ENCODE measurements around the gene ABLIM3. TPM values are rescaled to one million over a fixed set of nuclear protein-coding genes. Genes with fewer than 3 reads are reported as not detected.

The ABLIM3 gene
- total and polyA plus RNA-seq, 2 experiments from 2014 or later, result 0.19 to 2.2 TPM

GRCh38 chr5:149301049-149301743, 159.9 kb downstream of the ABLIM3 start:
- Mint-ChIP-seq H3K36me3 (ENCODE audit: low read depth) (no peaks in the 10 kb centered on the region), H3K4me3 (no peak overlapping the region), H3K4me1 (peaks cover 5% of the 10 kb centered on the region), H3K27me3 (ENCODE audit: insufficient read depth, low read depth, poor library complexity) (peaks cover 2% of the 10 kb centered on the region), H3K9me3 (no peaks in the 10 kb centered on the region), H3K27ac (no peak overlapping the region)
- H3K27me3 ChIP-seq (ENCODE audit: insufficient read depth), result no peaks in the 10 kb centered on the region
- no peaks in the 10 kb centered on the region for H3F3A ChIP-seq (replicated peaks; ENCODE audit: low read depth)
- DNase-seq (ENCODE audit: low spot score), result no peak
- H3K36me3 ChIP-seq (ENCODE audit: insufficient read depth), result no peaks in the 10 kb centered on the region
- no peaks in the 10 kb centered on the region for H4K20me1 ChIP-seq (replicated peaks; ENCODE audit: insufficient read depth)
- no peaks in the 10 kb centered on the region for H3K4me1 ChIP-seq (ENCODE audit: insufficient read depth)
- no peak overlapping the region for H3K4me3 ChIP-seq
- H3K79me2 ChIP-seq (replicated peaks; ENCODE audit: insufficient read depth), result no peaks in the 10 kb centered on the region
- TF ChIP-seq CTCF (conservative IDR thresholded peaks at IDR 0.05; ENCODE audit: low read depth in 2 of 2) (no peak), ZNF114 (CRISPR knock-in tag; IDR thresholded peaks at IDR 0.05) (no peak), POLR2AphosphoS5 (IDR thresholded peaks at IDR 0.05; ENCODE audit: low read depth) (no peak), EZH2phosphoT487 (IDR thresholded peaks at IDR 0.05; ENCODE audit: unreplicated experiment) (no peak), EZH2 (IDR thresholded peaks at IDR 0.05; ENCODE audit: low read depth, unreplicated experiment) (no peak), ZNF462 (CRISPR knock-in tag; IDR thresholded peaks at IDR 0.05) (no peak), JUNB (IDR thresholded peaks at IDR 0.05; ENCODE audit: unreplicated experiment) (no peak), NANOG (IDR thresholded peaks at IDR 0.05; ENCODE audit: borderline replicate concordance) (no peak), ZNF331 (CRISPR knock-in tag; IDR thresholded peaks at IDR 0.05; ENCODE audit: low read depth) (no peak), STAT1 (IDR thresholded peaks at IDR 0.05; ENCODE audit: unreplicated experiment) (no peak), REST (IDR thresholded peaks at IDR 0.05; ENCODE audit: unreplicated experiment) (no peak), ETS1 (IDR thresholded peaks at IDR 0.05) (no peak), CREB1 (CRISPR knock-in tag; IDR thresholded peaks at IDR 0.05; ENCODE audit: low read depth) (no peak)
- ATAC-seq, result no peak
- no peaks in the 10 kb centered on the region for H3K9me2 ChIP-seq (ENCODE audit: insufficient read depth)
- H3K4me2 ChIP-seq, result no peak overlapping the region
- no peak overlapping the region for H3K27ac ChIP-seq (ENCODE audit: low read depth)
- H2AFZ ChIP-seq, result no peak overlapping the region

Data from GM23338 (cell line).